HepG2 (cell line): ENCODE results near the gene PCDHGA11.
"Not testable (repeated sequence)": the region's sequence is repeated elsewhere in the genome, so short reads cannot be mapped to it uniquely, and the experiment has no call there.

Source experiments
- ASH2L ChIP-seq: fragments of 300-600, 200-600 bp; sonication (generic); IDR thresholded peaks from 2 replicates; pipeline ENCODE4 v1.7.0; 2017; ENCODE audit warnings: low read depth, mild to moderate bottlenecking, moderate library complexity, mixed read lengths, low read length; ENCODE audit not compliant: insufficient read length
- GABPA ChIP-seq, 2 experiments: IDR thresholded peaks; 2 replicates each; pipeline ENCODE4 v1.6.1; 2011 to 2016; ENCODE audit warnings: low read depth in 2 of 2, low read length in 1 of 2, missing biosample characterization in 1 of 2, missing genetic modification characterization in 1 of 2
- MAFK ChIP-seq, 2 experiments: IDR thresholded peaks in 1 of 2; conservative IDR thresholded peaks in 1 of 2; 2 replicates each; pipeline ENCODE4 v1.6.1; 2011; ENCODE audit warnings: improper control_type of control experiment in 2 of 2, low read length in 2 of 2
- SMC3 ChIP-seq: IDR thresholded peaks from 2 replicates; pipeline ENCODE4 v1.6.1; 2011; ENCODE audit warnings: low read length, improper control_type of control experiment
- SP1 ChIP-seq, 2 experiments: fragments of 450-650 bp in 1 of 2; sonication (generic) in 1 of 2; formaldehyde crosslinking in 1 of 2; IDR thresholded peaks; 2 replicates each; pipeline versions ENCODE4 v1.4.0 to v1.6.1; 2016 to 2020; ENCODE audit warnings: missing genetic modification reagents in 1 of 2
- ZNF326 ChIP-seq: sonication (generic); formaldehyde crosslinking; IDR thresholded peaks from 2 replicates; pipeline ENCODE4 v1.4.0; 2020; ENCODE audit warnings: missing genetic modification reagents, borderline replicate concordance
- ZNF333 ChIP-seq: sonication (generic); formaldehyde crosslinking; IDR thresholded peaks from 2 replicates; pipeline ENCODE4 v1.4.0; 2020; ENCODE audit warnings: mild to moderate bottlenecking, missing genetic modification reagents, borderline replicate concordance
- ZNF543 ChIP-seq: sonication (generic); formaldehyde crosslinking; IDR thresholded peaks from 2 replicates; pipeline ENCODE4 v1.4.0; 2020; ENCODE audit warnings: mild to moderate bottlenecking, missing genetic modification reagents

DNA sequence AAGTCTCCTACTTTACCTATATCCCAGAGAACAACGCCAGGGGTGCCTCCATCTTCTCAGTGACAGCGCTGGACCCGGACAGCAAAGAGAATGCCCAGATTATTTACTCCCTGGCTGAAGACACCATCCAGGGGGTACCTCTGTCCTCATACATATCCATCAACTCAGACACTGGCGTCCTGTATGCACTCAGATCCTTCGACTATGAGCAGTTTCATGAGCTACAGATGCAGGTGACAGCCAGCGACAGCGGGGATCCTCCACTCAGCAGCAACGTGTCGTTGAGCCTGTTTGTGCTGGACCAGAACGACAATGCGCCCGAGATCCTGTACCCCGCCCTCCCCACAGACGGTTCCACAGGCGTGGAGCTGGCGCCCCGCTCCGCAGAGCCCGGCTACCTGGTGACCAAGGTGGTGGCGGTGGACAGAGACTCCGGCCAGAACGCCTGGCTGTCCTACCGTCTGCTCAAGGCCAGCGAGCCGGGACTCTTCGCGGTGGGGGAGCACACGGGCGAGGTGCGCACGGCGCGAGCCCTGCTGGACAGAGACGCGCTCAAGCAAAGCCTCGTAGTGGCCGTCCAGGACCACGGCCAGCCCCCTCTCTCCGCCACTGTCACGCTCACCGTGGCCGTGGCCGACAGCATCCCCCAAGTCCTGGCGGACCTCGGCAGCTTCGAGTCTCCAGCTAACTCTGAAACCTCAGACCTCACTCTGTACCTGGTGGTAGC, 6.1 kb upstream of the PCDHGA11 start:
- not testable (repeated sequence) for TF ChIP-seq ZNF543 (CRISPR knock-in tag); MAFK (conservative IDR thresholded peaks at IDR 0.05 in 1 of 2, IDR thresholded peaks at IDR 0.05 in 1 of 2; ENCODE audit: low read length in 2 of 2); ASH2L; GABPA (IDR thresholded peaks at IDR 0.05; ENCODE audit: low read depth, low read length); GABPA (CRISPR knock-in tag; IDR thresholded peaks at IDR 0.05; ENCODE audit: low read depth); ZNF333 (CRISPR knock-in tag); SP1 (IDR thresholded peaks at IDR 0.05); SP1 (CRISPR knock-in tag; IDR thresholded peaks at IDR 0.05); SMC3; ZNF326
